Lower leg skin (tissue), 4 donors: ENCODE measurements around the gene KAT2B. TPM values are rescaled to one million over a fixed set of nuclear protein-coding genes. Genes with fewer than 3 reads are reported as not detected.
"Not testable (repeated sequence)": the region's sequence is repeated elsewhere in the genome, so short reads cannot be mapped to it uniquely, and the experiment has no call there.

Experiments used
- DNase-seq, 2 donors: peaks; one replicate each; pipeline ENCODE4 v3.0.0-alpha.2; 2019; ENCODE audit warnings: low spot score in 2 of 2
- H3K4me3 ChIP-seq: fragments of 200-600 bp; sonication (generic); 2 replicates; pipeline ENCODE4 v1.5.1; 2017; ENCODE audit warnings: mild to moderate bottlenecking, low read depth; ENCODE audit not compliant: poor library complexity, severe bottlenecking
- POLR2A ChIP-seq, 2 donors: fragments of 450-650 bp; IDR thresholded peaks; one replicate each; pipeline ENCODE4 v1.6.1; 2016 to 2017; ENCODE audit warnings: antibody characterized with exemption in 2 of 2, mild to moderate bottlenecking in 1 of 2, moderate library complexity in 1 of 2
- WGBS, 2 donors: methylation state at CpG; one replicate each; pipeline ENCODE4 v1.1.5; 2018; 5-methylcytosine and 5-hydroxymethylcytosine counted together
- intact Hi-C: fragments of 100-400 bp; cut with DNase I; formaldehyde crosslinking; loops from one replicate; pipeline ENCODE4 v1.15.0; 2023; ENCODE audit warnings: low total_unique reads
- total RNA-seq, 4 donors: library from RNA; depleted of rRNA; stranded (reverse); fragments of >200 nt; gene quantifications; one replicate each; pipeline ENCODE4 v1.1.0, GENCODE V29; 2016
- TF ChIP-seq, protein P1 (sequence below), 3 donors: fragments of 450-650 bp; IDR thresholded peaks; one replicate each; pipeline ENCODE4 v1.5.1; 2016; ENCODE audit warnings: antibody characterized with exemption in 3 of 3, mild to moderate bottlenecking in 3 of 3, moderate library complexity in 2 of 3

KAT2B gene
- total RNA-seq, 4 donors from 2014 or later: 29.2 to 38.8 (median 31.0) TPM

DNA sequence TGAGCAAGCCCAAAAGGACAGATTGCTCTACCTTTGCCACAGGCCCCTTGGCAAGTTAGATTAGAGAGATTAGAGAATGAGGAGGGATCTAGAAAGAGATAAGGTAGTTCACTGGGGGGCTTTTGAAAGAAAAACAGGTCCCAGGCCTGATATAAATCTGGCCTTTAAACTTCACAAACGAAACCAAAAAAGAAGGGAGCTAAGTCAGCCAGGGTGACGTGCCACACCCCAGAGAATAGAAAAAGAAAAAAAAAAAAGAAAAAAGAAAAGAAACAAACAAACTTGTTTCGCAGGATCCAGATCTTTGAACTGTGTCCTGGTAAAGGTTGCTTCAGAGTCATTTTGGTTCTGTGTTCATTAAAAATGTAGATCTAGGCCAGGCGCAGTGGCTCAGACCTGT lies 3.6 kb downstream of the KAT2B start:
- TF ChIP-seq, protein P1, sequence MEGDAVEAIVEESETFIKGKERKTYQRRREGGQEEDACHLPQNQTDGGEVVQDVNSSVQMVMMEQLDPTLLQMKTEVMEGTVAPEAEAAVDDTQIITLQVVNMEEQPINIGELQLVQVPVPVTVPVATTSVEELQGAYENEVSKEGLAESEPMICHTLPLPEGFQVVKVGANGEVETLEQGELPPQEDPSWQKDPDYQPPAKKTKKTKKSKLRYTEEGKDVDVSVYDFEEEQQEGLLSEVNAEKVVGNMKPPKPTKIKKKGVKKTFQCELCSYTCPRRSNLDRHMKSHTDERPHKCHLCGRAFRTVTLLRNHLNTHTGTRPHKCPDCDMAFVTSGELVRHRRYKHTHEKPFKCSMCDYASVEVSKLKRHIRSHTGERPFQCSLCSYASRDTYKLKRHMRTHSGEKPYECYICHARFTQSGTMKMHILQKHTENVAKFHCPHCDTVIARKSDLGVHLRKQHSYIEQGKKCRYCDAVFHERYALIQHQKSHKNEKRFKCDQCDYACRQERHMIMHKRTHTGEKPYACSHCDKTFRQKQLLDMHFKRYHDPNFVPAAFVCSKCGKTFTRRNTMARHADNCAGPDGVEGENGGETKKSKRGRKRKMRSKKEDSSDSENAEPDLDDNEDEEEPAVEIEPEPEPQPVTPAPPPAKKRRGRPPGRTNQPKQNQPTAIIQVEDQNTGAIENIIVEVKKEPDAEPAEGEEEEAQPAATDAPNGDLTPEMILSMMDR (IDR thresholded peaks at IDR 0.05): no peak
- TF ChIP-seq POLR2A (IDR thresholded peaks at IDR 0.05): no peak
- 27 to 29% methylated on average over 4 of the region's 4 CpGs for WGBS, 2 donors
- intact Hi-C loops: loop anchor here (5.0 kb wide), 2 partner anchors 97 to 143 kb away; partner anchors contain the start of genes RAB5A and SGO1

GRCh38 chr3:20045141-20045540 lies 4.9 kb downstream of the KAT2B start:
- 96 to 100% methylated on average over 3 of the region's 3 CpGs for WGBS, 2 donors
- H3K4me3 ChIP-seq, intact Hi-C loops: not testable (repeated sequence)

More for the DNA sequence above, 3.6 kb downstream of the KAT2B start:
- no peak for DNase-seq
- no peak overlapping the region for H3K4me3 ChIP-seq

DNA sequence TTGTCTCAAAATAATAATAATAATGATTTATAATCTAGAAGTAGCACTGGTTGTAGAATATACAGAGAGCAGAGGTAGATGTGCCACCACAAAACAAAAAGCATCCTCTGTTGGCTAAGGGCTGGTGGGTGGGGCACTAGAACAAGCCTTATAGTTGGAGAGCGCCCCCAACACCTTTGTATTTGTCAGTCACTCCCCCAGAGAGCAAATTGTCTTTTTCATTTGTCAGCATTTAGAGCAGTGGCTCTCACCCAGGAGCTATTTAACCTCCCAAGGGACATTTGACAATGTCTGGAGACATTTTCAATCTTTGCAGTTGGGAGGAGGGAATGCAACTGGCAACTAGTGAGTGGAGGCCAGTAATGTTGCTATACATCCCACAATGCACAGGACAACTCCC lies 6.3 kb downstream of the KAT2B start:
- TF ChIP-seq, protein P1 (IDR thresholded peaks at IDR 0.05): no peak
- no peak for TF ChIP-seq POLR2A (IDR thresholded peaks at IDR 0.05)
- intact Hi-C loops: no loop called here
- no peak overlapping the region for H3K4me3 ChIP-seq
- DNase-seq: no peak
- WGBS, 2 donors: 91 to 100% methylated on average over 1 of the region's 1 CpG

More at GRCh38 chr3:20045141-20045540, 4.9 kb downstream of the KAT2B start:
- not testable (repeated sequence) for DNase-seq

DNA sequence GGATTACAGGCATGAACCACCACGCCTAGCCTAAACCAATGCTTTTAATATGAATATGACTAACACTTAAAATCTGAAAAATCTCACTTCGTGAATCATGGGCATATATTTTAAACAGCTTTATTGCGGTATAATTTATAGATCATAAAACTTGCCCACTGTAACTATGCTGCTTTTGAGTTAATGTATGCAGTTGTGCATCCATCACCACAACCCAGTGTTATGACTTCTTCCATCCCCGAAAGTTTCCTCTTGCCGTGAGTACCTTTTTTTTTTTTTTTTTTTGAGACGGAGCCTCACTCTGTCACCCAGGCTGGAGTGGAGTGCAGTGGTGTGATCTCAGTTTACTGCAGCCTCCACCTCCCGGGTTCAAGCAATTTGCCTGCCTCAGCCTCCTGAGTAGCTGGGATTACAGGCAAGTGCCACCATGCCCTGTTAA lies 7.1 kb downstream of the KAT2B start:
- intact Hi-C loops: no loop called here
- no peak for DNase-seq
- 62 to 67% methylated on average over 7 of the region's 7 CpGs for WGBS, 2 donors
- TF ChIP-seq, protein P1 (IDR thresholded peaks at IDR 0.05): no peak
- no peak for TF ChIP-seq POLR2A (IDR thresholded peaks at IDR 0.05)
- no peak overlapping the region for H3K4me3 ChIP-seq

DNA sequence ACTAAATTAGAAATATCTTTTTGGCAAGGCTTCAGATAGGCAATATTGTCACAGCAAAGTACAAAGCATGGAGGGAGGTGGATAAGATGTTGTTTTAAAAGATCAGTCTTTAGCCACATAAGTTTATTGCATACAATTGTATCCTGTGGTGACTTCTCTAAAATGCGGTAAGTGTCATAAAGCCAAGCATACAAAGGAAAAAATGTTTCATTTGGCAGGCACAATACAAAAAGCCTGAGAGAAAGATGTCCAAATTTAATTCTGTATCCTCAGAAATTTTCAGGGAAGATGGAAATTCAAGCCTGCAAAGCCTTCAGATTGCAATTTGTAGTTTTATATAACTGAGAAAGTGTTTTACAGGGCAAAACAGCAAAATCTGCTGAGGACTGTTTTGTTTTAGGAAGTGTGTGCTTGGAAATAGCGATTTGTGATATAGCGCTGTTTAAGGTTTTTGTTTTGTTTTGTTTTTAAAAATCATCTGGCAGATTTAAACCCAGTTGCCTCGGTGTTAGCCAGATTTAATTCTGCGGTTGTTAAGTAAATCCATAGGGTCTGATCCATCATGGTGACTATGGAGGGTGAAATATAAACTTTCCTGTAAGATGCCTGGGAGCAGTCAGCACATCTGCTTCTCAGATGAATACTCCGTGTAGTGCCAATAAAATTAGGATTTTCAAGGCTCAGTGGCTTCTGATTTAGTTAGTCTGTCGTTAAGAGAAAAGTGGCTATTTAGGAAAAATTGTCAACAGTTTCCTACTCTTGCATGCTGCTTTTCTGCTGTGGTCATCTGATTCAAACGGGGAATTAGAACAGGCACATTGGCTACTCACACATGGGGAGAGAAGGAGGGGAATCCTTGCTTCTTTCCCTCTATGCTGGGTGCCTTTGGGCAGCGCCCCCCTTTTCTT lies 8.0 kb downstream of the KAT2B start:
- 49% methylated on average over 9 of the region's 9 CpGs for WGBS, 2 donors
- no peak for DNase-seq
- H3K4me3 ChIP-seq: no peak overlapping the region
- intact Hi-C loops: no loop called here
- TF ChIP-seq POLR2A (IDR thresholded peaks at IDR 0.05): no peak
- TF ChIP-seq, protein P1 (IDR thresholded peaks at IDR 0.05): no peak

DNA sequence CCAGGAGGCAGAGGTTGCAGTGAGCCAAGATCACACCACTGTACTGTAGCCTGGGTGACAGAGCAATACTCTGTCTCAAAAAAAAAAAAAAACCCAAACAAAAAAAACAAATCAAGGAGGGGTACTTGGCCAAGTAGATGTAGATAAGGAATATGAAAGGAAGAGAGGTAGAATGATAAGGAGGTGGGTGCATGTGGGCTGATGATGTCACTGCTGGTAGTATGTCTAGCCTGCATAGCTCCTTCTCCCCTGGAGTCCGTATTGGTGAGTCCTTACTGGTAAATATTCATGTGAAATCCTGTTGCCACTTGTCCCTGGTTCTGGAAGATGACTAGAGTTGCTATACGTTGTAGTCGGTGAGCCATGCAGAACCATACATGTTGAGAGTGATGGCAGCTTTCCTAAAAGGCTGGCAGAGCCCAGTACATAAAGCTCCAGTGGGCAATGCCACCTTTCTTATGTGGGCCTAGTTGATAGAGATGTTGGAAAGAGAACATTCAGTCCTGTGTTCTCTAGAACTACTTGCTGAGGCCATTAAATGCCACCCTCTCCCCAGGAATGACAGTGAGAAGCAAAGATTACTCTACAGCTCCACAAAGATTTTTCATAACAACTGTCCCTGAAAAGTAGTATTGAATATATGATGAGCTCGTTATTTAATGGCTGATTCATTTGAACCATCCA lies 11.0 kb downstream of the KAT2B start:
- intact Hi-C loops: no loop called here
- TF ChIP-seq, protein P1 (IDR thresholded peaks at IDR 0.05): no peak
- no peak for TF ChIP-seq POLR2A (IDR thresholded peaks at IDR 0.05)
- H3K4me3 ChIP-seq: no peak overlapping the region
- 52 to 63% methylated on average over 4 of the region's 4 CpGs for WGBS, 2 donors
- DNase-seq: no peak
